HUES48 (cell line): Measurements from ENCODE around the gene CCDC117.
"Not testable (repeated sequence)": the region's sequence is repeated elsewhere in the genome, so short reads cannot be mapped to it uniquely, and the experiment has no call there.

ENCODE experiments used
- H3K27ac ChIP-seq: one replicate; pipeline ENCODE4 v1.7.0; 2013; ENCODE audit warnings: low read depth, low read length, inconsistent platforms
- H3K27me3 ChIP-seq: 2 replicates; pipeline ENCODE4 v1.6.1; 2013; ENCODE audit warnings: mild to moderate bottlenecking, low read length; ENCODE audit not compliant: control insufficient read depth, insufficient read depth
- H3K36me3 ChIP-seq: 2 replicates; pipeline ENCODE4 v1.6.1; 2013; ENCODE audit warnings: low read length; ENCODE audit not compliant: control insufficient read depth, insufficient read depth
- H3K4me1 ChIP-seq: 2 replicates; pipeline ENCODE4 v1.6.1; 2013; ENCODE audit warnings: mild to moderate bottlenecking, low read length; ENCODE audit not compliant: control insufficient read depth, insufficient read depth
- H3K4me3 ChIP-seq: 2 replicates; pipeline ENCODE4 v1.5.1; 2013; ENCODE audit warnings: mild to moderate bottlenecking, low read depth, low read length
- H3K9ac ChIP-seq: 2 replicates; pipeline ENCODE4 v1.6.1; 2013; ENCODE audit warnings: mild to moderate bottlenecking, low read depth, low read length, moderate library complexity
- H3K9me3 ChIP-seq: 2 replicates; pipeline ENCODE4 v1.6.1; 2013; ENCODE audit warnings: low read length; ENCODE audit not compliant: control insufficient read depth, insufficient read depth

CCDC117 gene, protein sequence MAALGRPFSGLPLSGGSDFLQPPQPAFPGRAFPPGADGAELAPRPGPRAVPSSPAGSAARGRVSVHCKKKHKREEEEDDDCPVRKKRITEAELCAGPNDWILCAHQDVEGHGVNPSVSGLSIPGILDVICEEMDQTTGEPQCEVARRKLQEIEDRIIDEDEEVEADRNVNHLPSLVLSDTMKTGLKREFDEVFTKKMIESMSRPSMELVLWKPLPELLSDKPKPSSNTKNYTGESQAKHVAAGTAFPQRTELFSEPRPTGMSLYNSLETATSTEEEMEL

DNA sequence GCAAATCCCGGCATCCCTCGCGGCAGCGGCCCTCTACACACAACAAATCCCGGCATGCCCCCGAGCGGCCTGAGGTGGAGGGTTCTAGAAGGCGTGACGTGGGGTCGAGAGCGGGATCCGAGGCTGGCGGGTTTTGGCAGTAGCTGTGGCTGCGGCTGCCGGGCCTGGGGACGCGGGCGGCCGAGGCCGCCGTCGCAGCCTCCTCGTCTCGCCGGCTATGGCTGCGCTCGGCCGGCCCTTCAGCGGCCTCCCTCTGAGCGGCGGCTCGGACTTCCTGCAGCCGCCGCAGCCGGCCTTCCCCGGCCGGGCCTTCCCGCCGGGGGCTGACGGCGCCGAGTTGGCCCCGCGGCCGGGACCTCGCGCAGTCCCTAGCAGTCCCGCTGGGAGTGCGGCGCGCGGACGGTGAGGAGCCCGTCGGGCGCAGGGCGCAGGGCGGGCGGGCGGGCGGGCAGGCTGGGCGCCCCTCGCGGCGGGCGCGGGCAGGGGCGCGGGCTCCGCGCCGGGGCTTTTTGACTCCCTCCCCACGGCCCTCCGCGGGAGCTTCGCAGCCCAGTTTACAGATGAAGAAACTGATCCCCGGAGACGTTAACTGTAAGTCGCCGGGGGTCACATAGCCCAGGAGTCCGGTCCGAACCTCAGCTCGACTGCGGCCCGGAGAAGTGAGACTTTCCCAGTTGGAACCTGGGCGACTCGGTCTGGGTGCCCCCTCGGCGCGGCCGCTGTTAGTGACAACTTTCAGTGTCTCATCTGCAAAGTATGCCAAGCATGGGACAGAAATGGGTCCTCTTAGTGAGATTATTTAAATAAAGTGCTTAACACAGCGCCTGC, at the start of gene CCDC117:
TSS of gene CCDC117 (plus strand) at position 63 of the 828 bp plus-strand sequence. CDS start at position 218, 155 bp downstream.
- peak within 1 kb of the TSS; percentile 88 for H3K9ac ChIP-seq

DNA sequence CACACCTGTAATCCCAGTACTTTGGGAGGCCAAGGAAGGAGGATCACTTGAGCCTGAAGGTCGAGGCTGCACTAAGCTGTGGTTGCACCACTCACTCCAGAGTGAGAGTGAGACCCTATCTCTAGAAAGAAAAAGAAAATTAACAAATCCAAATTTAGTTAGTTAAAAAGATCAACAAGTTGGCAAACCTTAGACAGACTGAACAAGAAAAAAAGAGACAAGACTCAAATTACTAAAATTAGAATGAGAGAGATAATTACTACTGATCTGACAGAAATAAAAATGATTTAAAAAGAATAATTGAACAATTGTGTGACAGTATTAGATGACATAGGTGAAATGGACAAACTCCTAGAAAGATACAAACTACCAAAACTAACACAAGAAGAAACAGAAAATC, 44.5 kb upstream of the CCDC117 start:
- no peak overlapping the region for H3K27ac ChIP-seq
- H3K9ac ChIP-seq: no peak overlapping the region
- H3K36me3 ChIP-seq: peaks cover 72% of the 10 kb centered on the region
- no peak overlapping the region for H3K4me3 ChIP-seq
- H3K9me3 ChIP-seq: no peaks in the 10 kb centered on the region
- no peaks in the 10 kb centered on the region for H3K27me3 ChIP-seq
- H3K4me1 ChIP-seq: no peaks in the 10 kb centered on the region

More for the DNA sequence above, at the start of gene CCDC117:
- peak within 1 kb of the TSS; percentile 93 for H3K27ac ChIP-seq
- H3K36me3 ChIP-seq: peaks cover 25% of the 10 kb centered on the region
- no peaks in the 10 kb centered on the region for H3K4me1 ChIP-seq
- no peaks in the 10 kb centered on the region for H3K27me3 ChIP-seq
- peak within 1 kb of the TSS; percentile 72 for H3K4me3 ChIP-seq
- no peaks in the 10 kb centered on the region for H3K9me3 ChIP-seq

DNA sequence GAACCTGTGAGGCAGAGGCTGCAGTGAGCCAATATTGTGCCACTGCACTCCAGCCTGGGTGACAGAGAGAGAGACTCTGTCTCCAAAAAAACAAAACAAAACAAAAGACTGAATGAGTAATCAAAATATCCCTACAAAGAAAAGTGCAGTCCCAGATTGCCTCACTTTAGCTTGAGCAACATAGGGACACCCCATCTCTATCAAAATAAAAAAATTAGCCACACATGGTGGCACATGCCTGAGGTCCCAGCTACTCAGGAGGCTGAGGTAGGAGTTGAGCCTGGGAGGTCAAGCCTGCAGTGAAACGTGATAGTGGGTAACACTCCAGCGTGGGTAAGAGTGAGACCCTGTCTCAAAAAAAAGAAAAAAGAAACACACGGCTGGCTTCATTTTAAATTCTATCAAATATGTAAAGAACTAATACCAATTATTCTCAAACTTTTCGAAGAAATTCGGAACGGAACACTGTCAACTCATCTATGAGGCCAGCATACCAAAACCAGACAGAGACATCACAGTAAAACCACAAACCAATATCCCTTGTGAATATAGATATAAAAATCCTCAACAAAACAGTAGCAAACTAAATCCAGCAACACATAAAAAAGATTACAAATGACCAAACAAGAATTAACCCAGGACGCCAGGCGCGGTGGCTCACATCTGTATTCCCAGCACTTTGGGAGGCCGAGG, 43.7 kb upstream of the CCDC117 start:
- H3K27ac ChIP-seq: no peak overlapping the region
- no peak overlapping the region for H3K4me3 ChIP-seq
- peaks cover 74% of the 10 kb centered on the region for H3K36me3 ChIP-seq
- H3K9me3 ChIP-seq: no peaks in the 10 kb centered on the region
- no peak overlapping the region for H3K9ac ChIP-seq
- H3K27me3 ChIP-seq: no peaks in the 10 kb centered on the region
- H3K4me1 ChIP-seq: no peaks in the 10 kb centered on the region

DNA sequence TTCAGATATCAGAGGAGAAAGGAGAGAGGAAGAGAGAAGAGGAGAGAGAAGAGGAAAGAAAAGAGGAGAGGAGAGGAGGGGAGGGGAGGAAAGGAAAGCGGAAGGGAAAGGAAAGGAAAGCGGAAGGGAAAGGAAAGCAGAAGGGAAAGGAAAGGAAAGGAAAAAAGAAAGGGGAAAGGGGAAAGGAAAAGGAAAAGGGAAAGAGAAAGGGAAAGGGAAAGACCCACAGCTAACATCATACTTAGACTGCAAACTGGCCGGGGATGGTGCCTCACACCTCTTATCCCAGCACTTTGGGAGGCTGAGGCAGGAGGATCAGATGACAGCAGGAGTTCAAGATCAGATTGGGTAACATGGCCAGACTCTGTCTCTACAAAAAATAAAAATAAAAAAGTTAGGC, 42.3 kb upstream of the CCDC117 start:
- Histone ChIP-seq H3K4me1 (no peaks in the 10 kb centered on the region; the same call in 1 of the 2 replicates), H3K4me3 (no peak overlapping the region), H3K36me3 (peaks cover 69% of the 10 kb centered on the region), H3K9me3 (no peaks in the 10 kb centered on the region), H3K9ac (no peak overlapping the region), H3K27ac (no peak overlapping the region), H3K27me3 (no peaks in the 10 kb centered on the region)

DNA sequence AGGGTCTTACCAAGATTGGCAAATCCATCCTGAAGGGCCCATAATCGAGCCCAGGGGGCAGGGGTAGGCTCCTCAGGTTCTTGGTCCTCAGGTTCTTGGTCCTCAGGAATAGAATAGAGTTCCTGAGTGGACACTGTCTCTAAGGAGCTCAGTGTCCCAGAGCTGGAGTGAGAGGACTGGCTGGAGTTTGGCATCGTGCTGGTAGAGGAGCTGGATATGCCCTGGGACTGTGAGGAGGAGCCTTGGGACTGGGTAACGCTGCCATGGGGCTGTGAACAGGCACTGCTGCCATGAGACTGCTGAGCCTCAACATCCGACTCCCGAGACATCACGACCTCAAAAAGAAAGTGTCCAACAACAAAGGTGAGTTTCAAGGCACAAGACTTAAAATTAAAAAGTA, 38.1 kb upstream of the CCDC117 start:
- Histone ChIP-seq H3K36me3 (peaks cover 40% of the 10 kb centered on the region), H3K27ac (peak overlapping the region; percentile 26)

DNA sequence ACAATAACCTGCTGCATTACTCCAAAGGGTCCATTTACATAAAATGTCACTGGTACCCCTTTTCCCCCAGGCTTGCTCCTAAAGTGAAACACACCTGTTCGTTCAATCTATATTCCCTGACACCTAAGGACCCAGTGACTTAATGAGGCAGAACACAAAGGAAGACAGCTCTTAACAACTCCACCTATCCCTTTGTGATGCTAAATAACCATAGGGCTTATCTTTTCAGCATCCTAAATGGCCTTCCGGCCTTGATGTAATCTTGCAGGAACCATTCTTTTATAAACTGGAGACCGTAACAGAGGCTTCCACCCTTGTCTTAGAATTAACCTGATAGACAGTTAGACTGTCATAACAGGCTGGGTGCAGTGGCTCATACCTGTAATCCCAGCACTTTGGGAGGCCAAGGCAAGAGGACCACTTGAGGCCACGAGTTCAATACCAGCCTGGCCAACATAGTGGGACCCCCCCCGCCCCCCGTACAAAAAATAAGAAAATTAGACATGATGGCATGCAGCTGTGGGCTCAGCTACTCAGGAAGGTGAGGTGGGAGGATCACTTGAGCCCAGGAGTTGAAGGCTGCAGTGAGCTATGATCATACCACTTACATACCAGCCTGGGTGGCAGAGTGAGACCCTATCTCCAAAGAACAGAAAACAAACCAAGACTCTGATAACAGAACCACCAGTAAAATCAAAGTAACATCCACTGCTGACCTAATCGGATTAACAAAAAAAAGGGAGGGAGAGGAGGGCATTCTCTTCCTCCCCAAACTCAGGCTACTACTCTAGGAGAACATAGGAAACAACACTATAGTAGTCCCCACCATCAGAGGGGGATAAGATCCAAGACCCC, 36.0 kb upstream of the CCDC117 start:
- 0 out of 2 replicates have a peak overlapping the region, but pooled peaks have one; percentile 30 for H3K4me3 ChIP-seq
- peak overlapping the region; percentile 76 for H3K27ac ChIP-seq
- peaks cover 16% of the 10 kb centered on the region for H3K4me1 ChIP-seq
- H3K9ac ChIP-seq: no peak overlapping the region
- peaks cover 28% of the 10 kb centered on the region for H3K36me3 ChIP-seq
- H3K9me3 ChIP-seq: no peaks in the 10 kb centered on the region
- H3K27me3 ChIP-seq: no peaks in the 10 kb centered on the region

More for the DNA sequence above, 38.1 kb upstream of the CCDC117 start:
- H3K4me1 ChIP-seq: peaks cover 16% of the 10 kb centered on the region
- no peak overlapping the region for H3K4me3 ChIP-seq
- H3K9me3 ChIP-seq: no peaks in the 10 kb centered on the region
- no peaks in the 10 kb centered on the region for H3K27me3 ChIP-seq
- H3K9ac ChIP-seq: no peak overlapping the region

DNA sequence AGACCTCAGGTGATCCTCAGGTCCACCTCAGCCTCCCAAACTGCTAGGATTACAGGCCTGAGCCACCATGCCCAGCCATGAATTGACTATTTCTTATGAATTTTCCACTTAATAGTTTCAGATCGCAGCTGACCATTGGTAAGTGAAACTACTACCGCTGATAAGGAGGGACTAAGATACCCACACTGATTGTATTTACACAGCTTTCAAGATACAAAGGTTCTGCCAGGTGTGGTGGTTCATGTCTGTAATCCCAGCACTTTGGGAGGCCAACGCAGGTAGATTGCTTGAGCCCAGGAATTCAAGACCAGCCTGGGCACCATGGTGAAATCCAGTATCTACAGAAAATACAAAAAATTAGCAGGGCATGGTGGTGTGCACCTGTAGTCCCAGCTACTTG, 34.8 kb upstream of the CCDC117 start:
- Histone ChIP-seq H3K27ac (no peak overlapping the region), H3K4me1 (peaks cover 16% of the 10 kb centered on the region), H3K9ac (no peak overlapping the region), H3K36me3 (peaks cover 19% of the 10 kb centered on the region), H3K27me3 (no peaks in the 10 kb centered on the region), H3K9me3 (no peaks in the 10 kb centered on the region), H3K4me3 (no peak overlapping the region)

DNA sequence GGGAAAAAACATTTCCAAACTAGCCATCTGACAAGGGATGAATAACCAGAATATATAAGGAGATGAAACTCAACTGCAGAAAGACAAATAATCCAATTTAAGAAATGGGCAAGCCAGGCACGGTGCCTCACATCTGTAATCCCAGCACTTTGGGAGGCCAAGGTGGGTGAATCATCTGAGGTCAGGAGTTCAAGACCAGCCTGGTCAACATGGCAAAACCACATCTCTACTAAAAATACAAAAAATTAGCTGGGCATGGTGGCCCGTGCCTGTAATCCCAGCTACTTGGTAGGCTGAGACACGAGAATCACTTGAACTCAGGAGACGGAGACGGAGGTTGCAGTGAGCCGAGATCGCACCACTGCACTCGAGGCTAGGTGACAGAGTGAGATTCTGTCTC, 33.6 kb upstream of the CCDC117 start:
- H3K4me1 ChIP-seq: peaks cover 23% of the 10 kb centered on the region
- H3K9me3 ChIP-seq, H3K9ac ChIP-seq, H3K27me3 ChIP-seq, H3K4me3 ChIP-seq, H3K27ac ChIP-seq: not testable (repeated sequence)
- H3K36me3 ChIP-seq: peaks cover 10% of the 10 kb centered on the region

DNA sequence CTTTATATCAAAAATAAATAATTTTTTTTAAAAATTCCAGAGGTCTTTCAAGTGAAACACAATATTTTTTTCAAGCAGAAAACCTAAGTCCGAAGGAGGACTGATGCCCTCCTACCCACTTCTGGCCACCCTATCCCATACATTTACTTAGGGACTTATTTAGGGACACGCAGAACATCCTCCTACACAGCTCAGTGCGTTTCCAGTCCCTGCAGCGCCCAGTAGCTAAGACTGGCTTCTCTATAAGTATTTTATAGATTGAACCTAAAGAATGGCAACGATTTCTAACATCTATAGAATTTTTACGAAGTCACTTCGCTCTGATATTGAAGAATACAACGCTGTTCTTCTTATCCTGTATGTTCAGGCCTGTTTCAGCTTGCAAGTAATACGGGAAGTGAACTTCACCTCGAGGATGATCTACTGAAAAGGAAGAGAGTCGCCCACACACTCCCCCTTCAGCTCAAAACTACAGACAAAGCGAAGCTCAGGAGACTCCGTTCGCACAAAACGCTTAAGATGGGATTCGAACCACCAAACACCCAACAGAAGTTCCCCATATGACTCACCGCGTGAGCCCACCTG, 31.2 kb upstream of the CCDC117 start:
- Histone ChIP-seq H3K27ac (peak overlapping the region; percentile 98), H3K36me3 (peaks cover 26% of the 10 kb centered on the region), H3K27me3 (no peaks in the 10 kb centered on the region), H3K4me1 (peaks cover 19% of the 10 kb centered on the region), H3K4me3 (peak overlapping the region; percentile 96), H3K9me3 (no peaks in the 10 kb centered on the region), H3K9ac (peak overlapping the region; percentile 71)
